SK-N-SH (cell line): ENCODE data around the gene KIAA0513.

Source experiments
- EP300 ChIP-seq, 2 experiments: IDR thresholded peaks; 2 replicates each; pipeline versions ENCODE4 v1.4.0 to v1.6.1; 2012; ENCODE audit warnings: borderline replicate concordance in 1 of 2, low read depth in 1 of 2, low read length in 1 of 2
- FOXM1 ChIP-seq: IDR thresholded peaks from 2 replicates; pipeline ENCODE4 v1.4.0; 2012; ENCODE audit warnings: low read depth, mild to moderate bottlenecking
- GABPA ChIP-seq: IDR thresholded peaks from 2 replicates; pipeline ENCODE4 v1.4.0; 2012; ENCODE audit warnings: low read depth, mild to moderate bottlenecking
- POLR2AphosphoS5 ChIP-seq: IDR thresholded peaks from 2 replicates; pipeline ENCODE4 v1.6.1; 2012; ENCODE audit warnings: low read depth, low read length
- RXRA ChIP-seq: IDR thresholded peaks from 2 replicates; pipeline ENCODE4 v1.4.0; 2012; ENCODE audit warnings: low read depth, mild to moderate bottlenecking, borderline replicate concordance
- TF ChIP-seq, protein P1 (sequence below): IDR thresholded peaks from 2 replicates; pipeline ENCODE4 v1.4.0; 2012; ENCODE audit warnings: low read depth, borderline replicate concordance
- TF ChIP-seq, protein P2 (sequence below): IDR thresholded peaks from 2 replicates; pipeline ENCODE4 v1.6.1; 2012; ENCODE audit warnings: mild to moderate bottlenecking, low read depth, low read length, moderate library complexity
- TF ChIP-seq, protein P3 (sequence below): fragments of 200-600 bp; sonication (generic); IDR thresholded peaks from 2 replicates; pipeline ENCODE4 v1.6.1; 2017; ENCODE audit warnings: antibody characterized with exemption, mild to moderate bottlenecking, moderate library complexity

DNA sequence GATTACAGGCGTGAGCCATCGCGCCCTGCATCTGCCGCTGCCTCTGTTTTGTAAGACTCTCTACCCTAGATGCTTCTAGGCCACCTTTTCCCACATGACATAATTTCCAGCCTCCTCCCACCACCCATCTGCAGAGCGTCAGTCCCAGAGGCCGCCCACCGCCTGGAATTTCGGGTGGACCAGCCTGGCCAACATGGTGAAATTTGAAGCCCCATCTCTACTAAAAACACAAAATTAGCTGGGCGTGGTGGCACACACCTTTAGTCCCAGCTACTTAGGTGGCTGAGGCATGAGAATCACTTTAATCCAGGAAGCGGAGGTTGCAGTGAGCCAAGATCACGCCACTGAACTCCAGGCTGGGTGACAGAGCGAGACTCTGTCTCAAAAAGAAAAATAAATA is 89.8 kb downstream of the KIAA0513 start:
- TF ChIP-seq FOXM1, result no peak
- TF ChIP-seq, protein P1, sequence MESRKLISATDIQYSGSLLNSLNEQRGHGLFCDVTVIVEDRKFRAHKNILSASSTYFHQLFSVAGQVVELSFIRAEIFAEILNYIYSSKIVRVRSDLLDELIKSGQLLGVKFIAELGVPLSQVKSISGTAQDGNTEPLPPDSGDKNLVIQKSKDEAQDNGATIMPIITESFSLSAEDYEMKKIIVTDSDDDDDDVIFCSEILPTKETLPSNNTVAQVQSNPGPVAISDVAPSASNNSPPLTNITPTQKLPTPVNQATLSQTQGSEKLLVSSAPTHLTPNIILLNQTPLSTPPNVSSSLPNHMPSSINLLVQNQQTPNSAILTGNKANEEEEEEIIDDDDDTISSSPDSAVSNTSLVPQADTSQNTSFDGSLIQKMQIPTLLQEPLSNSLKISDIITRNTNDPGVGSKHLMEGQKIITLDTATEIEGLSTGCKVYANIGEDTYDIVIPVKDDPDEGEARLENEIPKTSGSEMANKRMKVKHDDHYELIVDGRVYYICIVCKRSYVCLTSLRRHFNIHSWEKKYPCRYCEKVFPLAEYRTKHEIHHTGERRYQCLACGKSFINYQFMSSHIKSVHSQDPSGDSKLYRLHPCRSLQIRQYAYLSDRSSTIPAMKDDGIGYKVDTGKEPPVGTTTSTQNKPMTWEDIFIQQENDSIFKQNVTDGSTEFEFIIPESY, result no peak
- TF ChIP-seq, protein P2, sequence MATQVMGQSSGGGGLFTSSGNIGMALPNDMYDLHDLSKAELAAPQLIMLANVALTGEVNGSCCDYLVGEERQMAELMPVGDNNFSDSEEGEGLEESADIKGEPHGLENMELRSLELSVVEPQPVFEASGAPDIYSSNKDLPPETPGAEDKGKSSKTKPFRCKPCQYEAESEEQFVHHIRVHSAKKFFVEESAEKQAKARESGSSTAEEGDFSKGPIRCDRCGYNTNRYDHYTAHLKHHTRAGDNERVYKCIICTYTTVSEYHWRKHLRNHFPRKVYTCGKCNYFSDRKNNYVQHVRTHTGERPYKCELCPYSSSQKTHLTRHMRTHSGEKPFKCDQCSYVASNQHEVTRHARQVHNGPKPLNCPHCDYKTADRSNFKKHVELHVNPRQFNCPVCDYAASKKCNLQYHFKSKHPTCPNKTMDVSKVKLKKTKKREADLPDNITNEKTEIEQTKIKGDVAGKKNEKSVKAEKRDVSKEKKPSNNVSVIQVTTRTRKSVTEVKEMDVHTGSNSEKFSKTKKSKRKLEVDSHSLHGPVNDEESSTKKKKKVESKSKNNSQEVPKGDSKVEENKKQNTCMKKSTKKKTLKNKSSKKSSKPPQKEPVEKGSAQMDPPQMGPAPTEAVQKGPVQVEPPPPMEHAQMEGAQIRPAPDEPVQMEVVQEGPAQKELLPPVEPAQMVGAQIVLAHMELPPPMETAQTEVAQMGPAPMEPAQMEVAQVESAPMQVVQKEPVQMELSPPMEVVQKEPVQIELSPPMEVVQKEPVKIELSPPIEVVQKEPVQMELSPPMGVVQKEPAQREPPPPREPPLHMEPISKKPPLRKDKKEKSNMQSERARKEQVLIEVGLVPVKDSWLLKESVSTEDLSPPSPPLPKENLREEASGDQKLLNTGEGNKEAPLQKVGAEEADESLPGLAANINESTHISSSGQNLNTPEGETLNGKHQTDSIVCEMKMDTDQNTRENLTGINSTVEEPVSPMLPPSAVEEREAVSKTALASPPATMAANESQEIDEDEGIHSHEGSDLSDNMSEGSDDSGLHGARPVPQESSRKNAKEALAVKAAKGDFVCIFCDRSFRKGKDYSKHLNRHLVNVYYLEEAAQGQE, result no peak
- no peak for TF ChIP-seq POLR2AphosphoS5
- no peak for TF ChIP-seq EP300 (IDR thresholded peaks at IDR 0.05; ENCODE audit: borderline replicate concordance in 1 of 2, low read depth in 1 of 2, low read length in 1 of 2)
- TF ChIP-seq, protein P3, sequence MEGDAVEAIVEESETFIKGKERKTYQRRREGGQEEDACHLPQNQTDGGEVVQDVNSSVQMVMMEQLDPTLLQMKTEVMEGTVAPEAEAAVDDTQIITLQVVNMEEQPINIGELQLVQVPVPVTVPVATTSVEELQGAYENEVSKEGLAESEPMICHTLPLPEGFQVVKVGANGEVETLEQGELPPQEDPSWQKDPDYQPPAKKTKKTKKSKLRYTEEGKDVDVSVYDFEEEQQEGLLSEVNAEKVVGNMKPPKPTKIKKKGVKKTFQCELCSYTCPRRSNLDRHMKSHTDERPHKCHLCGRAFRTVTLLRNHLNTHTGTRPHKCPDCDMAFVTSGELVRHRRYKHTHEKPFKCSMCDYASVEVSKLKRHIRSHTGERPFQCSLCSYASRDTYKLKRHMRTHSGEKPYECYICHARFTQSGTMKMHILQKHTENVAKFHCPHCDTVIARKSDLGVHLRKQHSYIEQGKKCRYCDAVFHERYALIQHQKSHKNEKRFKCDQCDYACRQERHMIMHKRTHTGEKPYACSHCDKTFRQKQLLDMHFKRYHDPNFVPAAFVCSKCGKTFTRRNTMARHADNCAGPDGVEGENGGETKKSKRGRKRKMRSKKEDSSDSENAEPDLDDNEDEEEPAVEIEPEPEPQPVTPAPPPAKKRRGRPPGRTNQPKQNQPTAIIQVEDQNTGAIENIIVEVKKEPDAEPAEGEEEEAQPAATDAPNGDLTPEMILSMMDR, result no peak
- no peak for TF ChIP-seq GABPA
- TF ChIP-seq RXRA, result no peak
